AG09319 (cell line): ENCODE measurements around the gene C1orf35.
A peak's percentile ranks its signal among the peaks of the same experiment; 100 is the strongest.

ENCODE experiments used
- DNase-seq: peaks from one replicate; pipeline ENCODE4 v3.0.0-alpha.2; 2010; ENCODE audit warnings: low read depth; ENCODE audit errors: extremely low read depth
- CTCF ChIP-seq: IDR thresholded peaks from 2 replicates; pipeline ENCODE4 v1.5.1; 2011; ENCODE audit warnings: low read depth, mild to moderate bottlenecking, inconsistent platforms, low read length, moderate library complexity

Gene C1orf35

GRCh38 chr1:228076796-228077430 lies 26.2 kb downstream of the C1orf35 start:
- no peak for TF ChIP-seq CTCF
- DNase-seq = no peak

GRCh38 chr1:228075801-228076271 lies 27.3 kb downstream of the C1orf35 start:
- no peak for DNase-seq
- no peak for TF ChIP-seq CTCF

GRCh38 chr1:228074954-228075730 lies 28.0 kb downstream of the C1orf35 start:
- TF ChIP-seq CTCF = no peak
- no peak for DNase-seq

DNA sequence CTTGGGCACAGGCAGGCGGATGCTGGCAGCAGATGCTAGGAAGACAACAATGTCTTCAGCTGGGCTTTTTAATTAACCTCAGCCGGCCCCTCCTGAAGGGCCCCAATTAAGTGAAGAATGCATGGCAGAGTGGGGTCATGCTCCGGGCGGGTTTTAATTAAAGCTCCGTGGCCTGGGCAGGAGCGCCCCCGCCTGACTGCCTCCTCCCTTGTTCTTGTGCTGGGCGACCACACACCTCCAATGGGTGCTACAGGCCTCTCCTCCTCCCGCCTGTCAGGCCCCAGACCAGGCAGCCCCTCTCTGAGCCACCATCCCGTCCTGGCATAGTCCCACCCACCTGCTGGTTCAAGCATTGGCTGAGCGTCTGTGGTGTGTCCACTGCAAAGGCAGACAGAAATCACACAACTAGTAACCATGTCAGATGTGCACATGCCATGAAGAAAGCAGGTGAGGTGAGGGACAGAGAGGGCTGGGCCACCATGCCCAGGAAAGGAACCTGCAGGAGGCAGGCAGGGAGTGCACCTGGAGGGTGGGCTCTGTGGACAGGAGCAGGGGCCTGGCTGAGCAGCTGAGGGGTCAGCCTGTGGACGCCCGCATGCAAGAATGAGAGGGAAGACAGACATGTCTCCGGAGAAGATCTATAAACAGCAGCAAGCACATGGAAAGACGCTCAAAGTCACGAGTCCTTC lies 29.1 kb downstream of the C1orf35 start:
- no peak for DNase-seq
- peak; percentile 16 for TF ChIP-seq CTCF

GRCh38 chr1:228073061-228073856 lies 29.9 kb downstream of the C1orf35 start:
- DNase-seq = no peak
- no peak for TF ChIP-seq CTCF

DNA sequence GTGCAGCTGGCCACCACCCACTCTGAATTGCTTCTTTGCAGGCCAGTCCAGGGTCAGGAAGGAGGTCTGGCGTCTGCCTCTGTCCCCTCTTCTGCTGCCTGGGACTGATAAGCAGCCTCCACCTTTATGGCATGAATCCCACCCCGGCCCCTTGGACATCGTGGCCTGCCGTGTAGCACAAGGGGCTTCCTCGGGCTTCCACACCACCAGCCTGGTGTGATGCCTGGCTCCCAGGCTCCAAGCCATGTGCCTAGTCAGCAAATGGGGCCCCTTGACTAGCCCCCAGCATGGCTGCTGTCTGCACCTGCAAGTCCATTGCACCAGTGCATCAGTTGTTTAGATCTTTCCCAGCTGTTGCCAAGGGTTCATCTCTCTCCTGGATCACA lies 30.5 kb downstream of the C1orf35 start:
- DNase-seq = no peak
- TF ChIP-seq CTCF = no peak
